GM19023 (cell line): ENCODE data around the gene AIFM1.
"Not testable (repeated sequence)": the region's sequence is repeated elsewhere in the genome, so short reads cannot be mapped to it uniquely, and the experiment has no call there.

Source experiments
- ATAC-seq: cut with Tn5 transposase; IDR thresholded peaks from one replicate; pipeline ENCODE4 v1.9.1; 2021; ENCODE audit warnings: mild to moderate bottlenecking, moderate library complexity; ENCODE audit not compliant: unreplicated experiment

AIFM1 gene

GRCh38 chrX:130120746-130121504, 44.7 kb downstream of the AIFM1 start:
- peak; percentile 76 for ATAC-seq

- peak; percentile 31 for ATAC-seq
Observed at GRCh38 chrX:130120321-130120731, 45.3 kb downstream of the AIFM1 start.

DNA sequence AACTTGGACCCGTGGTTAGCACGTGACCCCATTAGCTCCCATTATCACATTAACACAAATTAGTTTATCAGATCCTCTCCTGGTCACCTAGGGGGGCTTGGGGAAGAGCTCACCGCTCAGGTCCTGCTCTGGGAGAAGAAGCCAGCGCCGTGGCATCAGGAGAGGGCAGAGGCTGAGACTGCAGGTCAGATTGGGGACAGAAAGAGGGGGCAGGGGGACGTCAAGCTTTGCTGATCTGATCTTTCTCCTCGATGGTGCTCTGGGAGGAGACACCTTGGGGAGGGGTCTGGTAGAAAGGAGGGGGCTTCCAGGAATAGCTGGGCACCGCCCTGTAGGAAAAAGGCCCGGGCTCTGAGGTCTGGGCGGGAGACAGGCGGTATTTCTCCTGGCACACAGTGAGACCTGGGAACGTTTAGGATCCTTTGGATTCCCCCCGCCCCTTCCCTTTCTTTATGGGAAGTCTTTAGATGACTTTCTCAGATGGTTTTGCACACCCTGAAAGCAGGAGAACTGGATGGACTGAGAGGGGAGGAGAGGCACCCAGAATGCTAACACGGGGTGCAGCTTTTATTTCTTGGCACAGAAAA, 46.2 kb downstream of the AIFM1 start:
- no peak for ATAC-seq

GRCh38 chrX:130118441-130119311, 47.0 kb downstream of the AIFM1 start:
- ATAC-seq, result no peak

GRCh38 chrX:130117166-130117565, 48.5 kb downstream of the AIFM1 start:
- ATAC-seq, result no peak

- ATAC-seq, result not testable (repeated sequence)
Observed at GRCh38 chrX:130115119-130115885, 50.3 kb downstream of the AIFM1 start.

DNA sequence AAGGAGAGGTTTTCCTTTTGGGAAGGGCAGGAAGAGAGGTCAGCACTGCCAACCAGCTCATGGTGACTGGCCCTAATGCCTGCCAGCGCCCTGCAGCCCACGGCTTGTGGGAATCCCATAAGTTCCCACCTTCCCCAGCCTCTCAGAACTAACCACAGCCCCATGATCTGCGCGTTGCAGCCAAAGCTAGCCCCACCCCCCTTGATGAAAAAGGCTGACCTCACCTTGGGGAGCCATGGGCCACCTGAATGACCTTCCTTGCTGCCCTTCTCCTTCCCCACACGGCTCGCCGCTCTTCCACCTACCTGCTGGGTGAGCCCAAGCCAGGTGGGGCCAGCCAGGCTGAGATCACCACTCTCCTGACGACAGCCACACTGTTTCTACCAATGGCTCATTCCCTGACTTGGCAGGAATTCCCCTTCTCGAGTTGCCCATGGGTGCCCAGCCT, 51.5 kb downstream of the AIFM1 start:
- no peak for ATAC-seq

DNA sequence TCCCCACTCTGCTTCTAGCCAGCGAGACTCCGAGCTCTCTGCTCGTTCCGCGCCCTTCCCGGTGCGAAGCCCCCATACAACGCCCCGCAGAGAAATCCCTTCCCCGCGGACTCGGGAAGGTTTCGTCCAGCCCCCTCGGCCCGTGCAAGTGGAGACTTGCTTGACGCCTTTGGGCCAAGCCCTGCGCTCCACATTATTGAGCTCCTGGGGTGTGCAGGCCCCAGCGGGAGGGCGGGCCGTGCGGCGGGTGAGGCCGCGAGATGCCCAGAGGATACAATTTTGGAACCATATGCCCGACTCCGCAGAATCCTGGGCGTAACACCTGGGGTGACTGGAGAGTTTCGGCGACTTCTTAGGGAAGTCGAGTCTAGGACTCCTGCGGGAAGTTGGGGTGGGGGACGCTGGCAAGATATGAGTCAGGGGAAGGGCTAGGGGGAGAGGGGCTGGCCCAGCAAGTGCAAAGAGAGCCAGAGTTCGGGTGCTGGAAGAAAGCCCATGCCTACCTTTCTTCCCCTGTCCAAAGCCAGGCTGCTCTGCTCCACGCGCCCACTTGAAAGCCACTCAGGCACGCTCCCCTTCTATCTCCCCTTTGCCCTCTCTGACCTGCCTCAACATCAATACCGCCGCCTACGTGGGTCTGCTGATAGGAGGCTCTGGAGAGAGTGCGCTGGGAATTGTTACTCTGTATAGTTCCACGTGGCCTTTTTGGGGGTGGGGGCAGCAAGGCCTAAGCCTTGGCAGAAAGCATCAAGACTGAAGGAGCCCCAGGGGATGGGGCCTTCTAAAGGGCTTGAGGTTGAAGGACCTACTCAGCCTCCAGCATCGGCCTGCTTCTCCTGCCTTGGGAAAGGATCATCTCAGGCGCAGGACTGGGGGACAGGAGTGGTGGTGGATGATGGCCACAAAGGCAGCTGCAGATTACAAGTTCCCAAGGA, 54.2 kb downstream of the AIFM1 start:
- ATAC-seq, result peak; percentile 4

DNA sequence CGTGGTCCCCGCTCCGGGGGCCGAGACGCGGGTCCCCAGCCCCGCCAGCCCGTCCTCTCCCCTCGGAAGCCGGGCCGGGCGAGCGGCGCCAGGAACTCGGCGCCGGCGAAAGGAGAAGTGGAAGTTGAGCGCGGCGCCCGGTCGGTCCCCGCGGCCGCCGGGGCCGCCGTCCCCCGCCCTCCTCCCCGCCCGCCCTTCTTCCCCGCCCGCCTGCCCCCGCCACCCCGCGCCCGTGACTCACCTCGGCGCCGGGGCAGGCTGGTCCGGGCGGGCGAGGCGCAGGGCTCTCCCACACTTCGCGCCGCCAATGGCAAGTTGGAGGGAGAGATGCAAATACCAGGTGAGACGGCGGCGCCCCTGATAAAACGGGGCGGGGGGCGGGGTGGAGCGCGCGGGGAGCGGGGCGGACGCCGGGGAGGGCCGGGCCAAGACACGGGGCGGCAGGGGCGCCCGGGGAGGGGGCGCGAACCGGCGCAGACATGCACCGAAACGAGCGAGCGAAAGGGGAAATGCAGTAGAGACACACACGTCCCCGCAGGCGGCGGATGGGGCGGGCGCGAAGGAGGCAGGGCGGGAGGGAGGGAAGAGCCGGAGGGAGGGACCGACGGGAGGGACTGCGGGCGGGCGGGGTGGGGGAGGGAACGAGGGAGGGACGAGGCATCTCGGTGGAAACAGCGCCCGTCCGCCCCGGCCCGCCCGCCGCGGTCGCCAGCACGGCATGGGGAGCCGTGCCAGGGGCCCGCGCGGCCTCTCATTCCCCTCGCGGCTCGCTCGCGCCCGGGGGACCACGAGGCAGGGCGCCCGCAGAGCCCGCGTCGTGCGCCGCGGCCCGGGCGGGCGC, 55.0 kb downstream of the AIFM1 start, which contains the start of gene ELF4:
TSS of gene ELF4 (minus strand) at position 119 of the 841 bp plus-strand sequence. CDS start 29,167 bp downstream, outside the sequence.
- ATAC-seq, result peak; percentile 40

DNA sequence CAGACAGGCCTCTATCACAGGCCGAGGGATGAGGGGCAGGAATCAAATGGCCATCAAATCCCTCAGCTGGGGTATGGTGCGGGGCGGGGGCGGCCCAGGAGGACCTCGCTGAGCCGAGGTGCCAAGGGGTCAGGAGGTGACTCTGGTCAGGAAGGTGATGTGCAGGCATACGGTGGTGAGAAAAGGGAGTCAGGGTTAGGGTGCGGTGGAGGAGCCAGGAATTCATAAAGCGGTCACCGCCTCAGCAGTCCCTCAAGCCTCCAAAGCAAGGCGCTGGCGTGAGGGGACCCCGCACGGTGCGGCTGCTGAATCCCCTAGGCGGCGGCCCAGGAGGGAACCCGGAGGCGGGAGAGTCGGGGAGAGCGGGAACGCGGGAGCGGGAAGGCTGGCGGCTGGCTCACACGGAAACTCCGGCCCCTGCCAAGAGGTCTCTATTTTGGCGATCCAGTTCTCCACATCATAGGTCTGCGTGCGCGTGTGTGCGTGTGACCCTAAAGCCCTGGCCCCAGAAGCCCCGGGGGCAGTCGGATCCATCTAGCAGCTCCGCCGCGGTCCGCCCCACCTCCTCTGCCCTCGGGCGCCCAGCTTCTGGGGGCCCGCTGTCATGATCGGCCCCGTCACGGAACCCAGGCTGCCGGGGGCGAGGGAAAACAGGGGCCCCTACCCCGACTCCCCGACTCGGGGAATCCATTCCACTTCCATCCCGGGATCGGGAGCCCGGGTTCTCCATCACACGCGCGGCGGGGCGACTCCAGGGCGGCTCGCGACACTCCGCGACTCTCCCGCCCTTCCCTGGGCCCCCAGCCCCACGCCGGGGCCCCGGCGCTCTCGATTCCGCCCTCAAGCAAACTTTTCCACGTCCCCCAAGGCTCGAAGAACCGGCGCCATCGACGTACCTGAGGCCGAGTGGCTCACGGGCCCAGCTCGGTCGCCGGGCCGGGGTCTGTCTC, 55.9 kb downstream of the AIFM1 start:
- ATAC-seq, result peak; percentile 8

DNA sequence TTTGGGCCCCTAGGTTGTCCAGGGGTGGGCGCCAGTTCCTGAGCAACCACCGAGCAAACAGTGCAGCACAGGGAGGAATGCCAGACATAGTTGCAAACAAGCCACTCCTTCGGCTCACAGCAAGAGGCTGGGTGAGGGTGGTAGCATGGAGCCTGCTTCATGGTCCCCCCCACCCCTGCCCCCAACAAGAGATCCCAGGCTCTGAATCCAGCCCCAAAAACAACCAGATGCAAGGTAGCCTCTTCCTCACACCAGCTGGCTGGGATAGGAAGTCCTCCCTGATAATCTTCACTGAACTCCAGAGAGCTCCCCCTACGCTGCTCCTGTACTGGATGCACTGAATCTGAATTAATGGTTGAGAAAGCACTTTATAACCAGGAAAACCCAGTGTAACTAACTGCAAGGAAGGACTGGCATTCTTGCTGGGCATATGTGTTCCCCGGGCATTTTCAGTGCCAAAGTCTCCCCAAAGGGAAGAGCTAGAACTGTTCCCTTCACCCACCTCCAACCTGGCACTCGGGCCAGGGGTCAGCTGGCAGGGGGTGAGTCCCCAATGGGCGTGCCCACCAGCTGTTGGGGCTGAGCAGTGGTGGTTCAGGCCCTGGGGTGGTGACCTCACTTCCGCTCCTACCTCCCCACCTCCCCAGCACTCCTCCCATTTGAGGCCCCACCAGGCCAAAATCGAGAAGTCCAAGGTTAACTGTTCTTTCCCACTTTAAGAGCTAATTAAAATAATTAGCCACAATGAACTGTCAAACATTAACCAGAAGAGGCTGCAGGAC, 56.8 kb downstream of the AIFM1 start:
- ATAC-seq, result peak; percentile 52

GRCh38 chrX:130106071-130106470, 59.6 kb downstream of the AIFM1 start:
- no peak for ATAC-seq

GRCh38 chrX:130105244-130105643, 60.4 kb downstream of the AIFM1 start:
- no peak for ATAC-seq

- ATAC-seq, result no peak
Observed at GRCh38 chrX:130103605-130104004, 62.0 kb downstream of the AIFM1 start.

- no peak for ATAC-seq
Observed at GRCh38 chrX:130100180-130100579, 65.5 kb downstream of the AIFM1 start.

- ATAC-seq, result no peak
Observed at GRCh38 chrX:130098210-130098552, 67.5 kb downstream of the AIFM1 start.
